Hepatocyte (in vitro differentiated cells): Measurements from ENCODE around the gene IFNGR2.

Experiments
- CTCF ChIP-seq: fragments of 200-600 bp; sonication (generic); IDR thresholded peaks from 2 replicates; pipeline ENCODE4 v1.5.1; 2016; ENCODE audit warnings: antibody characterized with exemption, mild to moderate bottlenecking; ENCODE audit not compliant: poor library complexity
- EZH2 ChIP-seq: fragments of 200-600 bp; sonication (generic); IDR thresholded peaks from 2 replicates; pipeline ENCODE4 v1.6.1; 2016; ENCODE audit warnings: antibody characterized with exemption, mild to moderate bottlenecking, borderline replicate concordance
- EZH2phosphoT487 ChIP-seq: fragments of 200-600 bp; sonication (generic); IDR thresholded peaks from one replicate; pipeline ENCODE4 v1.6.1; 2018; ENCODE audit warnings: antibody characterized with exemption, mild to moderate bottlenecking, low read depth, moderate library complexity; ENCODE audit not compliant: unreplicated experiment, severe bottlenecking

GRCh38 chr21:33449616-33450015, 46.4 kb downstream of the IFNGR2 start:
- no peak for TF ChIP-seq CTCF
- TF ChIP-seq EZH2 = no peak
- TF ChIP-seq EZH2phosphoT487 = no peak
